Measurements from ENCODE around the gene FZD10.

DNA sequence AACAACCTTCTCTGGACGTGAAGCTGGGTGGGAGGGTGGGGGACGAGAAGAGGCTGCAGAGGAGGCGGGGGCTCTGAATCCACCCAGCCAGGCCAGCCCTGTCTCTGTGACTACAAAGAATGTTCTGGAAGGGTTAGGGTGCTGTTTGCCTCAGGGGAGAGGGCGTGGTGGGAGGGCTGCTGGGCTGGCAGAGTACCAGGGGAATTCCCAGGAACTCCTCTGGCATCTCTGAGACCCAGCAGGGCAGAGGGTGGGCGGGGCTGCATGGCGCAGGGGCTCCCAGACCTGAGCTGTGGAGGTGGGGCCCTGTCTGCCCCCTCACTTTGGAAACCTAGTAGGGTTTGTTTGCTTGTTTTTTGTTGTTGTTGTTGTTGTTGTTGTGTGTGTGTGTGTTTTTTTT is 45.5 kb upstream of the FZD10 start:
- no peak for TF ChIP-seq UBTF (CRISPR knock-in tag; IDR thresholded peaks at IDR 0.05)
- TF ChIP-seq, protein P1, sequence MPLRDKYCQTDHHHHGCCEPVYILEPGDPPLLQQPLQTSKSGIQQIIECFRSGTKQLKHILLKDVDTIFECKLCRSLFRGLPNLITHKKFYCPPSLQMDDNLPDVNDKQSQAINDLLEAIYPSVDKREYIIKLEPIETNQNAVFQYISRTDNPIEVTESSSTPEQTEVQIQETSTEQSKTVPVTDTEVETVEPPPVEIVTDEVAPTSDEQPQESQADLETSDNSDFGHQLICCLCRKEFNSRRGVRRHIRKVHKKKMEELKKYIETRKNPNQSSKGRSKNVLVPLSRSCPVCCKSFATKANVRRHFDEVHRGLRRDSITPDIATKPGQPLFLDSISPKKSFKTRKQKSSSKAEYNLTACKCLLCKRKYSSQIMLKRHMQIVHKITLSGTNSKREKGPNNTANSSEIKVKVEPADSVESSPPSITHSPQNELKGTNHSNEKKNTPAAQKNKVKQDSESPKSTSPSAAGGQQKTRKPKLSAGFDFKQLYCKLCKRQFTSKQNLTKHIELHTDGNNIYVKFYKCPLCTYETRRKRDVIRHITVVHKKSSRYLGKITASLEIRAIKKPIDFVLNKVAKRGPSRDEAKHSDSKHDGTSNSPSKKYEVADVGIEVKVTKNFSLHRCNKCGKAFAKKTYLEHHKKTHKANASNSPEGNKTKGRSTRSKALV (CRISPR knock-in tag; IDR thresholded peaks at IDR 0.05): no peak
- no peak for TF ChIP-seq TBL1XR1 (IDR thresholded peaks at IDR 0.05; ENCODE audit: borderline replicate concordance, low read length, partially characterized antibody)

Measured in HepG2 (cell line).